ENCODE measurements around the gene PRKCH. TPM values are rescaled to one million over a fixed set of nuclear protein-coding genes. Genes with fewer than 3 reads are reported as not detected.

Gene PRKCH
- total and polyA plus RNA-seq, 10 of the 15 experiments (the other 5 are each of a cell fraction or from before 2014, with no cell fraction given): 10.7 to 140 (median 33.2) TPM

DNA sequence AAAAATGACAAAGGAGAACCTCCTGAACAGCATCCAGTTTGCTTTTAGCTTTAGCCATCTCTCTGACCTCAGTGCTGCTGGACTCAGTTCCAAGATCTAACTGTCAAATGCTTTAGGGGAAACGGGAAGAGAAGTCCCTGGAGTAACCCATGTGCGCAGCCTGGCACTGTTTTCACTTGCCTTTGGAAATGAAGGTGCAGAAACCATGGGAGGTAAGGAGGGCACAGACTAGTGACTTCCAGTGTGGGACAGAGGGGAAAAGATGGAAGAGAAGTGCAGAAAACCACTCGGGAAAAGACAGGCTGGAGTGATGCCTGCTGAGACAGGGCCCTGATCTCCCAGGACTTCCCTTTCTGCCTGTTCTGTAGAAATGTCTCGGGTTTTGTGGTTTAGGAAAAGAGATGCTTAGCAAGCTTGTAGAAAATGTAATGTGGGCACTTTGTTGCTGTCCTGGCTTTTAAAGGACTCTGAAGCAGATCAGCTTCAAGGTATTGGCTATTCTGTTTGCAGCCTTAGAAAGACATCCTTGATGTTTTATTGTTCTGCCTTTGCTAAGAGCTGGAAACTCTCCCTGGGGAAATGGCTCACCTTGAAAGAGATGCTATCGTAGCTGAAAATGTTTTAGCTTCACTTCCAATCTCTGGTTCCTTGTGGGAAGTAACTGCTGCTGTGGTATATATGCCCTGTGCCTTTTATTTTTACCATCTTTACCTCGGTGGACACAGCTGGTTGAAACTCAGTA lies 249.3 kb downstream of the PRKCH start (continued):
- TF ChIP-seq, protein P1, sequence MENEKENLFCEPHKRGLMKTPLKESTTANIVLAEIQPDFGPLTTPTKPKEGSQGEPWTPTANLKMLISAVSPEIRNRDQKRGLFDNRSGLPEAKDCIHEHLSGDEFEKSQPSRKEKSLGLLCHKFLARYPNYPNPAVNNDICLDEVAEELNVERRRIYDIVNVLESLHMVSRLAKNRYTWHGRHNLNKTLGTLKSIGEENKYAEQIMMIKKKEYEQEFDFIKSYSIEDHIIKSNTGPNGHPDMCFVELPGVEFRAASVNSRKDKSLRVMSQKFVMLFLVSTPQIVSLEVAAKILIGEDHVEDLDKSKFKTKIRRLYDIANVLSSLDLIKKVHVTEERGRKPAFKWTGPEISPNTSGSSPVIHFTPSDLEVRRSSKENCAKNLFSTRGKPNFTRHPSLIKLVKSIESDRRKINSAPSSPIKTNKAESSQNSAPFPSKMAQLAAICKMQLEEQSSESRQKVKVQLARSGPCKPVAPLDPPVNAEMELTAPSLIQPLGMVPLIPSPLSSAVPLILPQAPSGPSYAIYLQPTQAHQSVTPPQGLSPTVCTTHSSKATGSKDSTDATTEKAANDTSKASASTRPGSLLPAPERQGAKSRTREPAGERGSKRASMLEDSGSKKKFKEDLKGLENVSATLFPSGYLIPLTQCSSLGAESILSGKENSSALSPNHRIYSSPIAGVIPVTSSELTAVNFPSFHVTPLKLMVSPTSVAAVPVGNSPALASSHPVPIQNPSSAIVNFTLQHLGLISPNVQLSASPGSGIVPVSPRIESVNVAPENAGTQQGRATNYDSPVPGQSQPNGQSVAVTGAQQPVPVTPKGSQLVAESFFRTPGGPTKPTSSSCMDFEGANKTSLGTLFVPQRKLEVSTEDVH (IDR thresholded peaks at IDR 0.05; ENCODE audit: low read depth, partially characterized antibody): no peak
- no peak for TF ChIP-seq ZNF384 (IDR thresholded peaks at IDR 0.05; ENCODE audit: borderline replicate concordance, low read depth, low read length)

DNA sequence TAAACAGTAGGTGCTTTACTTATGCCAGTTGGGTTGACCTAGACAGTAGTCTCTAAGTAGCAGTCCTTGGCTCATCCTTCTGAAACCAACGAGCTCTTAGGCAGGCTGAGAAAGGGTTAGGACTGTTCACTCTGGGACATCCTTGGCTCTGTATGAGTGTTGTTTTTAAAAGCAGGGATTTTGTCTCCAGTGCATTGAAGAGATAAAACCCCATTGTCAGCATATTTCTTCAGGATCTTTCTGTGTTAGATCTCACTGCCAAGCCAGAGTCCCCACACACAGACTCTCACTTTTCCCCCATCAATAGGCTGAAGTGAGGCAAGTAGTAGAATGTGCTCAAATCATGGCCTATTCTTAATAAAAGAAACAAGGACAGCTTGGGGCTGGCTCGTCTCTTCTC lies 250.5 kb downstream of the PRKCH start:
- H2AFZ ChIP-seq (ENCODE audit: control insufficient read depth, low read depth, low read length): no peak overlapping the region

More for the DNA sequence above, 250.5 kb downstream of the PRKCH start:
- DNase-seq (ENCODE audit: low read depth, low spot score) (no peak), ATAC-seq (no peak), FAIRE-seq (no peak)
- H3K4me1 ChIP-seq (ENCODE audit: control insufficient read depth, insufficient read depth, low read length): peaks cover 18% of the 10 kb centered on the region
- intact Hi-C loops (cut with micrococcal nuclease; ENCODE audit: unreplicated experiment) (no loop called here), in situ Hi-C loops (cut with MboI) (no loop called here)
- H3K27me3 ChIP-seq (replicated peaks in 1 of 2; ENCODE audit: control insufficient read depth in 2 of 2, insufficient read depth in 2 of 2, low read length in 1 of 2): no peaks in the 10 kb centered on the region
- H3K27ac ChIP-seq (ENCODE audit: control insufficient read depth, insufficient read depth): no peak overlapping the region
- POLR2A ChIA-PET: interaction anchor here (0.7 to 3.1 kb wide), 3 partner anchors 9 to 178 kb away, joined by 4 to 9 read pairs (median 4); no protein-coding TSS in a partner anchor
- H3K4me3 ChIP-seq: no peak overlapping the region
- no peaks in the 10 kb centered on the region for H4K20me1 ChIP-seq (ENCODE audit: control insufficient read depth, insufficient read depth)
- no peak overlapping the region for H3K4me2 ChIP-seq (ENCODE audit: control insufficient read depth, insufficient read depth)
- RAD21 ChIA-PET (ENCODE audit: unreplicated experiment): no interaction called here
- H3K9me3 ChIP-seq (replicated peaks; ENCODE audit: control insufficient read depth, insufficient read depth, low read length): no peaks in the 10 kb centered on the region
- H3K36me3 ChIP-seq (ENCODE audit: control insufficient read depth in 2 of 2, insufficient read depth in 2 of 2, low read length in 1 of 2): no peaks in the 10 kb centered on the region
- no TSS peak for BruUV-seq (replicated peaks)
- SMC1A ChIA-PET (ENCODE audit: uncharacterized antibody, unreplicated experiment): interaction anchor here (0.9 to 2.7 kb wide), 6 partner anchors 7 to 58 kb away, joined by 3 to 8 read pairs (median 6); no protein-coding TSS in a partner anchor
- TF ChIP-seq NRF1 (conservative IDR thresholded peaks at IDR 0.05; ENCODE audit: low read depth, low read length) (no peak), FOXM1 (IDR thresholded peaks at IDR 0.05; ENCODE audit: low read depth, low read length) (no peak), PAX5 (IDR thresholded peaks at IDR 0.05; ENCODE audit: borderline replicate concordance, low read depth, low read length) (no peak), SPI1 (IDR thresholded peaks at IDR 0.05; ENCODE audit: borderline replicate concordance, insufficient read depth, low read depth, low read length) (no peak)
- TF ChIP-seq, protein P2, sequence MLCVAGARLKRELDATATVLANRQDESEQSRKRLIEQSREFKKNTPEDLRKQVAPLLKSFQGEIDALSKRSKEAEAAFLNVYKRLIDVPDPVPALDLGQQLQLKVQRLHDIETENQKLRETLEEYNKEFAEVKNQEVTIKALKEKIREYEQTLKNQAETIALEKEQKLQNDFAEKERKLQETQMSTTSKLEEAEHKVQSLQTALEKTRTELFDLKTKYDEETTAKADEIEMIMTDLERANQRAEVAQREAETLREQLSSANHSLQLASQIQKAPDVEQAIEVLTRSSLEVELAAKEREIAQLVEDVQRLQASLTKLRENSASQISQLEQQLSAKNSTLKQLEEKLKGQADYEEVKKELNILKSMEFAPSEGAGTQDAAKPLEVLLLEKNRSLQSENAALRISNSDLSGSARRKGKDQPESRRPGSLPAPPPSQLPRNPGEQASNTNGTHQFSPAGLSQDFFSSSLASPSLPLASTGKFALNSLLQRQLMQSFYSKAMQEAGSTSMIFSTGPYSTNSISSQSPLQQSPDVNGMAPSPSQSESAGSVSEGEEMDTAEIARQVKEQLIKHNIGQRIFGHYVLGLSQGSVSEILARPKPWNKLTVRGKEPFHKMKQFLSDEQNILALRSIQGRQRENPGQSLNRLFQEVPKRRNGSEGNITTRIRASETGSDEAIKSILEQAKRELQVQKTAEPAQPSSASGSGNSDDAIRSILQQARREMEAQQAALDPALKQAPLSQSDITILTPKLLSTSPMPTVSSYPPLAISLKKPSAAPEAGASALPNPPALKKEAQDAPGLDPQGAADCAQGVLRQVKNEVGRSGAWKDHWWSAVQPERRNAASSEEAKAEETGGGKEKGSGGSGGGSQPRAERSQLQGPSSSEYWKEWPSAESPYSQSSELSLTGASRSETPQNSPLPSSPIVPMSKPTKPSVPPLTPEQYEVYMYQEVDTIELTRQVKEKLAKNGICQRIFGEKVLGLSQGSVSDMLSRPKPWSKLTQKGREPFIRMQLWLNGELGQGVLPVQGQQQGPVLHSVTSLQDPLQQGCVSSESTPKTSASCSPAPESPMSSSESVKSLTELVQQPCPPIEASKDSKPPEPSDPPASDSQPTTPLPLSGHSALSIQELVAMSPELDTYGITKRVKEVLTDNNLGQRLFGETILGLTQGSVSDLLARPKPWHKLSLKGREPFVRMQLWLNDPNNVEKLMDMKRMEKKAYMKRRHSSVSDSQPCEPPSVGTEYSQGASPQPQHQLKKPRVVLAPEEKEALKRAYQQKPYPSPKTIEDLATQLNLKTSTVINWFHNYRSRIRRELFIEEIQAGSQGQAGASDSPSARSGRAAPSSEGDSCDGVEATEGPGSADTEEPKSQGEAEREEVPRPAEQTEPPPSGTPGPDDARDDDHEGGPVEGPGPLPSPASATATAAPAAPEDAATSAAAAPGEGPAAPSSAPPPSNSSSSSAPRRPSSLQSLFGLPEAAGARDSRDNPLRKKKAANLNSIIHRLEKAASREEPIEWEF (IDR thresholded peaks at IDR 0.05; ENCODE audit: insufficient replicate concordance, low read depth, low read length): no peak
- 40% methylated on average over 2 of the region's 2 CpGs for WGBS (ENCODE audit: insufficient coverage, insufficient replicate concordance, low lambda C conversion rate, missing lambda C conversion rate)
- H3K79me2 ChIP-seq (ENCODE audit: control insufficient read depth, insufficient read depth, low read length): no peaks in the 10 kb centered on the region
- CTCF ChIA-PET: interaction anchor here (1.5 kb wide), 1 partner anchor 53 kb away, joined by 3 read pairs; no protein-coding TSS in a partner anchor
- no peak overlapping the region for H3K9ac ChIP-seq (ENCODE audit: control insufficient read depth, insufficient read depth, low read length)

Data from GM12878 (cell line).